Mononuclear cell (primary cell): ENCODE measurements around the gene NFKB1. TPM values are rescaled to one million over a fixed set of nuclear protein-coding genes. Genes with fewer than 3 reads are reported as not detected.

Experiments
- H3K27me3 ChIP-seq: 2 replicates; pipeline ENCODE4 v1.6.0; 2011; ENCODE audit warnings: low read length, control low read depth; ENCODE audit not compliant: insufficient read depth
- H3K4me1 ChIP-seq: 2 replicates; pipeline ENCODE4 v1.5.1; 2011; ENCODE audit warnings: mild to moderate bottlenecking, low read length, control low read depth; ENCODE audit not compliant: insufficient read depth
- H3K4me3 ChIP-seq: 2 replicates; pipeline ENCODE4 v1.5.1; 2011; ENCODE audit warnings: mild to moderate bottlenecking, low read length, moderate library complexity
- H3K9me3 ChIP-seq: 2 replicates; pipeline ENCODE4 v1.5.1; 2011; ENCODE audit warnings: low read depth, mild to moderate bottlenecking, control low read depth, low read length
- total RNA-seq: library from RNA; depleted of rRNA; stranded (reverse); fragments of >200 nt; gene quantifications from one replicate; pipeline ENCODE4 v1.2.3, GENCODE V29; 2012

The NFKB1 gene
- total RNA-seq, 1 donor, result 225 TPM

- H3K4me3 ChIP-seq, result no peak overlapping the region
- H3K9me3 ChIP-seq, result no peaks in the 10 kb centered on the region
- no peaks in the 10 kb centered on the region for H3K27me3 ChIP-seq
- peaks cover 3% of the 10 kb centered on the region for H3K4me1 ChIP-seq
These were observed 30.3 kb downstream of the NFKB1 start for GRCh38 chr4:102531462-102531861.

- Histone ChIP-seq H3K9me3 (no peaks in the 10 kb centered on the region), H3K4me3 (no peak overlapping the region), H3K27me3 (no peaks in the 10 kb centered on the region), H3K4me1 (peaks cover 3% of the 10 kb centered on the region)
These were observed 32.2 kb downstream of the NFKB1 start for GRCh38 chr4:102533348-102533747.

- no peak overlapping the region for H3K4me3 ChIP-seq
- no peaks in the 10 kb centered on the region for H3K9me3 ChIP-seq
- no peaks in the 10 kb centered on the region for H3K27me3 ChIP-seq
- peaks cover under 1% of the 10 kb centered on the region for H3K4me1 ChIP-seq
These were observed 32.7 kb downstream of the NFKB1 start for GRCh38 chr4:102533904-102534303.

- H3K4me3 ChIP-seq, result no peak overlapping the region
- H3K27me3 ChIP-seq, result no peaks in the 10 kb centered on the region
- no peaks in the 10 kb centered on the region for H3K4me1 ChIP-seq
- no peaks in the 10 kb centered on the region for H3K9me3 ChIP-seq
These were observed 33.7 kb downstream of the NFKB1 start for GRCh38 chr4:102534845-102535244.

GRCh38 chr4:102535398-102536082 is 34.4 kb downstream of the NFKB1 start:
- Histone ChIP-seq H3K4me3 (no peak overlapping the region), H3K4me1 (no peaks in the 10 kb centered on the region), H3K9me3 (no peaks in the 10 kb centered on the region)

GRCh38 chr4:102536768-102537167 is 35.6 kb downstream of the NFKB1 start:
- Histone ChIP-seq H3K9me3 (no peaks in the 10 kb centered on the region), H3K4me1 (no peaks in the 10 kb centered on the region), H3K27me3 (no peaks in the 10 kb centered on the region), H3K4me3 (no peak overlapping the region)

More at GRCh38 chr4:102535398-102536082, 34.4 kb downstream of the NFKB1 start:
- H3K27me3 ChIP-seq, result no peaks in the 10 kb centered on the region

- H3K4me1 ChIP-seq, result no peaks in the 10 kb centered on the region
- no peaks in the 10 kb centered on the region for H3K27me3 ChIP-seq
- H3K9me3 ChIP-seq, result no peaks in the 10 kb centered on the region
- no peak overlapping the region for H3K4me3 ChIP-seq
These were observed 36.1 kb downstream of the NFKB1 start for GRCh38 chr4:102537269-102537668.

- H3K4me3 ChIP-seq, result no peak overlapping the region
- H3K27me3 ChIP-seq, result no peaks in the 10 kb centered on the region
- no peaks in the 10 kb centered on the region for H3K4me1 ChIP-seq
- no peaks in the 10 kb centered on the region for H3K9me3 ChIP-seq
These were observed 40.5 kb downstream of the NFKB1 start for GRCh38 chr4:102541697-102542096.

GRCh38 chr4:102543030-102543928 is 42.1 kb downstream of the NFKB1 start:
- Histone ChIP-seq H3K4me3 (no peak overlapping the region), H3K27me3 (no peaks in the 10 kb centered on the region), H3K9me3 (no peaks in the 10 kb centered on the region), H3K4me1 (no peaks in the 10 kb centered on the region)

GRCh38 chr4:102546635-102547034 is 45.5 kb downstream of the NFKB1 start:
- no peaks in the 10 kb centered on the region for H3K27me3 ChIP-seq
- peaks cover 3% of the 10 kb centered on the region for H3K4me1 ChIP-seq
- H3K9me3 ChIP-seq, result no peaks in the 10 kb centered on the region
- H3K4me3 ChIP-seq, result no peak overlapping the region

- Histone ChIP-seq H3K27me3 (no peaks in the 10 kb centered on the region), H3K4me3 (no peak overlapping the region), H3K9me3 (no peaks in the 10 kb centered on the region), H3K4me1 (peaks cover 10% of the 10 kb centered on the region)
These were observed 46.8 kb downstream of the NFKB1 start for GRCh38 chr4:102547973-102548372.

- Histone ChIP-seq H3K27me3 (no peaks in the 10 kb centered on the region), H3K9me3 (no peaks in the 10 kb centered on the region), H3K4me1 (peaks cover 10% of the 10 kb centered on the region), H3K4me3 (no peak overlapping the region)
These were observed 50.9 kb downstream of the NFKB1 start for GRCh38 chr4:102551958-102552565.

- H3K4me3 ChIP-seq, result no peak overlapping the region
These were observed 51.6 kb downstream of the NFKB1 start for GRCh38 chr4:102552781-102553180.

GRCh38 chr4:102553982-102554381 is 52.8 kb downstream of the NFKB1 start:
- H3K9me3 ChIP-seq, result no peaks in the 10 kb centered on the region
- no peak overlapping the region for H3K4me3 ChIP-seq
- no peaks in the 10 kb centered on the region for H3K27me3 ChIP-seq
- peaks cover 10% of the 10 kb centered on the region for H3K4me1 ChIP-seq

More at GRCh38 chr4:102552781-102553180, 51.6 kb downstream of the NFKB1 start:
- no peaks in the 10 kb centered on the region for H3K27me3 ChIP-seq
- H3K4me1 ChIP-seq, result peaks cover 10% of the 10 kb centered on the region
- H3K9me3 ChIP-seq, result no peaks in the 10 kb centered on the region

- Histone ChIP-seq H3K4me3 (no peak overlapping the region), H3K4me1 (peaks cover 15% of the 10 kb centered on the region), H3K9me3 (no peaks in the 10 kb centered on the region), H3K27me3 (no peaks in the 10 kb centered on the region)
These were observed 53.3 kb downstream of the NFKB1 start for GRCh38 chr4:102554482-102554881.
